HL-60 (cell line): ENCODE results near the gene GLI3.

ENCODE experiments used
- DNase-seq, 2 experiments: peaks; one replicate each; pipeline ENCODE4 v3.0.0-alpha.2; 2010 to 2020; ENCODE audit warnings: low read depth in 1 of 2, low spot score in 1 of 2
- H3K27ac ChIP-seq: fragments of 250-450 bp; sonication (Bioruptor Pico); replicated peaks from 2 replicates; pipeline ENCODE4 v1.5.1; 2020; ENCODE audit warnings: mild to moderate bottlenecking, moderate library complexity
- H3K27me3 ChIP-seq: fragments of 250-450 bp; sonication (Bioruptor Pico); 2 replicates; pipeline ENCODE4 v1.5.1; 2021; ENCODE audit warnings: mild to moderate bottlenecking, moderate library complexity; ENCODE audit not compliant: insufficient read depth, poor library complexity, severe bottlenecking
- H3K4me3 ChIP-seq: replicated peaks from 2 replicates; pipeline ENCODE4 v1.5.1; 2011; ENCODE audit warnings: mild to moderate bottlenecking, control low read depth, low read length; ENCODE audit not compliant: insufficient read depth
- CTCF ChIP-seq: IDR thresholded peaks from one replicate; pipeline ENCODE4 v1.5.1; 2011; ENCODE audit warnings: low read length, control low read depth, inconsistent platforms; ENCODE audit not compliant: insufficient read depth
- GABPA ChIP-seq: IDR thresholded peaks from 2 replicates; pipeline ENCODE4 v1.6.1; 2012; ENCODE audit warnings: low read depth
- POLR2AphosphoS5 ChIP-seq: IDR thresholded peaks from 2 replicates; pipeline ENCODE4 v1.6.1; 2012; ENCODE audit warnings: low read depth
- REST ChIP-seq: IDR thresholded peaks from 2 replicates; pipeline ENCODE4 v1.6.1; 2012; ENCODE audit warnings: low read depth; ENCODE audit not compliant: insufficient replicate concordance
- SPI1 ChIP-seq: IDR thresholded peaks from 2 replicates; pipeline ENCODE4 v1.6.1; 2012; ENCODE audit warnings: low read depth, mild to moderate bottlenecking, borderline replicate concordance

GLI3 gene

DNA sequence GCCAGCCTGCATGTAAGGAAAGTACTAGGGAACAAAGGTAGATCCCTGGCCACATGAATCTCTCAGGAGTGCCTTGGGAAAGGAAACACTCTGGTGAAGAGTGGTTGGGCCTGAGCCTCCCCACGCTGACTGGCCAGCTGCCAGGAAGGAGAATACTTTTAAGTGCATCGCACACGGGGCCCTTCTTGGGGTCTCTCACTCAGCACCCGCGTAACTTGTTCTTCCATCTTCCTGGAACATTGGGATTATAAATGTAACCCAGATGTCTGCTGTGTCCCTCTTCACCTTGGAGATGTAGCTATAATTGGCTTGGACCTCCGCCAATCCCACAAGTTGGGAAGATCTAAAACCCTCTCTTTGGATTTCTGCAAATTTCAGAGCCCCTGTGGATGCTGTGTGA is 4.4 kb upstream of the GLI3 start:
- no peak for DNase-seq
- no peak overlapping the region for H3K27ac ChIP-seq
- H3K4me3 ChIP-seq = no peak overlapping the region
- no peak for TF ChIP-seq POLR2AphosphoS5
- no peak for TF ChIP-seq REST
- no peak for TF ChIP-seq SPI1
- TF ChIP-seq CTCF = no peak
- no peak for TF ChIP-seq GABPA
- H3K27me3 ChIP-seq = peaks cover 33% of the 10 kb centered on the region

DNA sequence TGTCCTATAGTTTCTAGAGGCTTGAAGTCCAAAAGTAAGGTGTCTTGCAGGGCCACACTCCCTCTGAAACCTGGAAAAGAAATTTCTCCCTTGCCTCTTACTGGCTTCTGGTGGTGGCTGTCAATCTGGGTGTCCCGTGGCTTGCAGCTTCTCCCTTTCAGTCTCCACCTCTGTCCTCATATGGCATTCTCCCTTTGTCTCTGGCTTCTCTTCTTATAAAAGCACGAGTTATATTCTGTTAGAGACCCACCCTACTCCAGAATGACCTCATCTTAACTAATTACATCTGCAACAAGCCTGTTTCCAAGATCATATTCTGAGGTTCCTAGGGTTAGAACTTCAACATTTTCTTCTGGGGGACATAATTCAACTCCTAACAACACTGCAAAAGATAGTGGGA is 3.4 kb upstream of the GLI3 start:
- no peak overlapping the region for H3K27ac ChIP-seq
- peaks cover 44% of the 10 kb centered on the region for H3K27me3 ChIP-seq

More for the DNA sequence above, 3.4 kb upstream of the GLI3 start:
- TF ChIP-seq SPI1 (no peak), GABPA (no peak), REST (no peak), POLR2AphosphoS5 (no peak), CTCF (no peak)
- DNase-seq = no peak
- H3K4me3 ChIP-seq = no peak overlapping the region
